OCI-LY7 (cell line): ENCODE results near the gene FOXN4.

Source experiments
- EZH2phosphoT487 ChIP-seq: fragments of 200-600 bp; sonication (generic); IDR thresholded peaks from 2 replicates; pipeline ENCODE4 v1.6.1; 2018; ENCODE audit warnings: low read depth, borderline replicate concordance, mild to moderate bottlenecking, mixed run types, antibody characterized with exemption, low read length, moderate library complexity, mixed read lengths
- TF ChIP-seq, protein P1 (sequence below): fragments of 200-600 bp; sonication (generic); conservative IDR thresholded peaks from 2 replicates; pipeline ENCODE4 v1.5.1; 2014; ENCODE audit warnings: mild to moderate bottlenecking, antibody characterized with exemption, low read length, moderate library complexity, mixed read lengths

DNA sequence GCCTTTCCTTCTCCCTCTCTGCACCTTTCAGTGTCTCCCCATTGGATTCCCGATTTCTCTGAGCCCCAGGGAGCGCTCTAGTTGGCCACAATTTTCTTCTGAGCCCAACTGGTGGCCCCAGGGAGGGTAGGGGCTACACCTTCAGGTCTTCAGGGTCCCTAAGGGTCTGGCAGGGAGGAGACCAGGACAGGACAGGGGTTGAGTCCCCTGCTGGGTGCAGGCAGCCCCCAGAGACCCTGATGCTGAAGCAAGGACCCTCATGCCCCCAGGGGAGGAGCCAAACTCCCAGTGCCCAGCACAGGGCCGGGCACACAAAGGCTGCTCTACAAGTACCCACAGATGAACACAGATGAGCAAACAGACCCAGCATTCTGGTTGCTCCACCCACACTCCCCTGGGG is 12.7 kb downstream of the FOXN4 start:
- TF ChIP-seq, protein P1, sequence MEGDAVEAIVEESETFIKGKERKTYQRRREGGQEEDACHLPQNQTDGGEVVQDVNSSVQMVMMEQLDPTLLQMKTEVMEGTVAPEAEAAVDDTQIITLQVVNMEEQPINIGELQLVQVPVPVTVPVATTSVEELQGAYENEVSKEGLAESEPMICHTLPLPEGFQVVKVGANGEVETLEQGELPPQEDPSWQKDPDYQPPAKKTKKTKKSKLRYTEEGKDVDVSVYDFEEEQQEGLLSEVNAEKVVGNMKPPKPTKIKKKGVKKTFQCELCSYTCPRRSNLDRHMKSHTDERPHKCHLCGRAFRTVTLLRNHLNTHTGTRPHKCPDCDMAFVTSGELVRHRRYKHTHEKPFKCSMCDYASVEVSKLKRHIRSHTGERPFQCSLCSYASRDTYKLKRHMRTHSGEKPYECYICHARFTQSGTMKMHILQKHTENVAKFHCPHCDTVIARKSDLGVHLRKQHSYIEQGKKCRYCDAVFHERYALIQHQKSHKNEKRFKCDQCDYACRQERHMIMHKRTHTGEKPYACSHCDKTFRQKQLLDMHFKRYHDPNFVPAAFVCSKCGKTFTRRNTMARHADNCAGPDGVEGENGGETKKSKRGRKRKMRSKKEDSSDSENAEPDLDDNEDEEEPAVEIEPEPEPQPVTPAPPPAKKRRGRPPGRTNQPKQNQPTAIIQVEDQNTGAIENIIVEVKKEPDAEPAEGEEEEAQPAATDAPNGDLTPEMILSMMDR: no peak
- no peak for TF ChIP-seq EZH2phosphoT487
